Ecto neural progenitor cell (in vitro differentiated cells): Measurements from ENCODE around the gene URGCP.
"Not testable (repeated sequence)": the region's sequence is repeated elsewhere in the genome, so short reads cannot be mapped to it uniquely, and the experiment has no call there.

Experiments
- DNase-seq: peaks from one replicate; pipeline ENCODE4 v3.0.0-alpha.2; 2018; ENCODE audit warnings: low spot score

URGCP gene

DNA sequence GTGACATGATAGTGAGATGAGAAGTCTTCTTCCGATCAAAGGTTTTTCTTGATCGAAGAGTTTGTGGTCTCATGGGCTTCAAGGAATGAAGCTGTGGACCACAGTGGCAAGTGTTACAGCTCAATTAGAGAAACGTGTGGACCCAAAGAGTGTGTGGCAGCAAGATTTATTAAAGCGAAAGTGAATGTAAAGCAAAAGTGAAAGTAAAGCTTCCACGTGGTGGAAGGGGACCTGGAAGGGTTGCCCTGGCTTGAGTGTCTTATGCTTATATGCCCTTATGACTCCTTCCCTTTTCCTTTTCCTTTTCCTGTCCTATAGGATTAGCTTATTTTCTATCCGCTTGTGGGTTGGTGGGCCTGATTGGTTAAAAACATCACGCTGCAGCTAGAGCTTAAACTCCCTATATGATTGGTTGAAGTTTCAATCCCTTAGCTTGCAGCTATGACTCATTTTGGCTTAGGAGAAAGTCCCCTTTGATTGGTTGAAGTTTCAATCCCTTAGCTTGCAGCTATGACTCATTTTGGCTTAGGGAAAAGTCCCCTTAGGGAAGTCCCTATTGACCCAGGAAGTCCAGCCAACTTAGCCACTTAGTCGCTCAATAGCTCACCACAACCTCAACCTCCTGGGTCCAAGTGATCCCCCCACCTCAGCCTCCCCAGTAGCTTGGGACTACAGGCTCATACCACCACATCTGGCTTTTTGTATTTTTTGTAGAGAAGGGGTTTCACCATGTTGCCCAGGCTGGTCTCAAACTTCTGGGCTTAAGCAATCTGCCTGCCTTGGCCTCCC, 71.7 kb downstream of the URGCP start:
- no peak for DNase-seq

- DNase-seq = not testable (repeated sequence)
Observed at GRCh38 chr7:43830917-43831316, 75.5 kb downstream of the URGCP start.
